Vagina (tissue), 2 donors: ENCODE results near the gene LECT2.

ENCODE experiments used
- POLR2A ChIP-seq, 2 donors: fragments of 450-650 bp; IDR thresholded peaks; one replicate each; pipeline ENCODE4 v1.6.1; 2017; ENCODE audit warnings: antibody characterized with exemption in 2 of 2, mild to moderate bottlenecking in 2 of 2, moderate library complexity in 2 of 2
- POLR2AphosphoS5 ChIP-seq, 2 donors: sonication (generic); formaldehyde crosslinking; IDR thresholded peaks; one replicate each; pipeline ENCODE4 v1.9.0; 2017; ENCODE audit warnings: antibody characterized with exemption in 2 of 2, mild to moderate bottlenecking in 2 of 2, low read depth in 1 of 2; ENCODE audit not compliant: insufficient read depth in 1 of 2
- TF ChIP-seq, protein P1 (sequence below), 3 experiments: fragments of 450-650 bp in 2 of 3; fragments of 200-600 bp in 1 of 3; sonication (generic) in 1 of 3; IDR thresholded peaks; one replicate each; pipeline ENCODE4 v1.5.1; 2017 to 2019; ENCODE audit warnings: antibody characterized with exemption in 3 of 3, mild to moderate bottlenecking in 2 of 3, moderate library complexity in 2 of 3

DNA sequence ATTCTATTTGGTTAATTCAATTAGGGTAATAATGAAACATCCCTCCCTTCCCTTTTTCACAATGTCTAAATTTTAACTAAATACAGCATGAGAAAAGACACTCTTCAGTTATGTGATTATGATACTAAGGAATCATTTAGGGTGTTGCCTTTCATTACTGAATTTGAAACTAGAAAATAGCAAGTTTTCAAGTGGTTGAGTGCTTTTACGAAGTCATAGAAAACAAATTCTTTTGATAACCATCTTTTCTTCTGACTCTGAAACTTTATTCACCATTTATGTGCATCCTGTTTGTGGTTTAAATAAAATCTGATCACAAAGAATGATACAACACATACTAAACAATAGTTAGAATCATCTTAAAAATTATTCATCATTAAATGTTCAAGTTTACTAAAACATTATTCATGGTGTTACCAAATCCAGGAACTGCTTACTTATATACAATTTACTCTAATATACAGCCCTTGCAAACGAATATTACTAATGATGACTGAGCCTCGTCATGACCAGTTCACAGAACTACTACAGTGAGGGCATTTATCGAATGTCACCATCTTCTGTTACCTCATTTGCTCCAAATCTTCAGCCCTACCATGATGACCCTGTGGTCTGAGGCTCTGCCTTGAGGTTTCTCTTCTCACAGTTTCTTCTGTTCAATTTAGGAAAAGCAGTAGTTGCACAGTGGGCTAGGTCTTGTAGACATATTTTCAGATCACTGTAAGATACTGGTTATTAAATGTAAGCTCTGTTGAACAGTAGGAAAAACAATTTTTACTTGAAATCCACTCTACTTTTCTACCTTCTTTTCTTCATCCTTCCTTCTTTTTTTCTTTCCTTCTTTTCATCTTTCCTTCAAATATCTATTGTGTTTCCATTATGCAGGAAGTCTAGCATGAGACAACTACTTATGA lies 40.8 kb downstream of the LECT2 start:
- TF ChIP-seq, protein P1, sequence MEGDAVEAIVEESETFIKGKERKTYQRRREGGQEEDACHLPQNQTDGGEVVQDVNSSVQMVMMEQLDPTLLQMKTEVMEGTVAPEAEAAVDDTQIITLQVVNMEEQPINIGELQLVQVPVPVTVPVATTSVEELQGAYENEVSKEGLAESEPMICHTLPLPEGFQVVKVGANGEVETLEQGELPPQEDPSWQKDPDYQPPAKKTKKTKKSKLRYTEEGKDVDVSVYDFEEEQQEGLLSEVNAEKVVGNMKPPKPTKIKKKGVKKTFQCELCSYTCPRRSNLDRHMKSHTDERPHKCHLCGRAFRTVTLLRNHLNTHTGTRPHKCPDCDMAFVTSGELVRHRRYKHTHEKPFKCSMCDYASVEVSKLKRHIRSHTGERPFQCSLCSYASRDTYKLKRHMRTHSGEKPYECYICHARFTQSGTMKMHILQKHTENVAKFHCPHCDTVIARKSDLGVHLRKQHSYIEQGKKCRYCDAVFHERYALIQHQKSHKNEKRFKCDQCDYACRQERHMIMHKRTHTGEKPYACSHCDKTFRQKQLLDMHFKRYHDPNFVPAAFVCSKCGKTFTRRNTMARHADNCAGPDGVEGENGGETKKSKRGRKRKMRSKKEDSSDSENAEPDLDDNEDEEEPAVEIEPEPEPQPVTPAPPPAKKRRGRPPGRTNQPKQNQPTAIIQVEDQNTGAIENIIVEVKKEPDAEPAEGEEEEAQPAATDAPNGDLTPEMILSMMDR (IDR thresholded peaks at IDR 0.05): no peak
- no peak for TF ChIP-seq POLR2A (IDR thresholded peaks at IDR 0.05)
- no peak for TF ChIP-seq POLR2AphosphoS5 (IDR thresholded peaks at IDR 0.05; ENCODE audit: insufficient read depth in 1 of 2, low read depth in 1 of 2)
